SK-N-SH (cell line): ENCODE measurements around the gene ITPRID1. TPM values are rescaled to one million over a fixed set of nuclear protein-coding genes. Genes with fewer than 3 reads are reported as not detected.

Source experiments
- CTCF ChIA-PET: fragments of 300-600, 350-600 bp; formaldehyde crosslinking; extraction: SDS; loops from one replicate; lab custom pipeline; 2021; lab: Yijun Ruan, JAX
- POLR2A ChIA-PET: fragments of 350-600 bp; sonication (Branson Sonifier 250); formaldehyde crosslinking; extraction: SDS; loops from one replicate; lab custom pipeline; 2020; ENCODE audit warnings: antibody characterized with exemption, inconsistent platforms; lab: Yijun Ruan, JAX
- DNase-seq: peaks from one replicate; pipeline ENCODE4 v3.0.0; 2012
- H2AFZ ChIP-seq: fragments of 200-600 bp; sonication (generic); 2 replicates; pipeline ENCODE4 v1.8.1; 2016; ENCODE audit warnings: antibody characterized with exemption, mild to moderate bottlenecking, low read depth
- H3F3A ChIP-seq: fragments of 200-600 bp; sonication (generic); replicated peaks from 2 replicates; pipeline ENCODE3; 2016; ENCODE audit warnings: antibody characterized with exemption, mild to moderate bottlenecking; ENCODE audit not compliant: insufficient read depth
- H3K27ac ChIP-seq, 2 experiments: fragments of 200-500 bp in 1 of 2; fragments of 200-600 bp in 1 of 2; sonication (Bioruptor generic) in 1 of 2; sonication (generic), shearing (Covaris generic) in 1 of 2; 2 replicates each; pipeline versions ENCODE4 v1.5.1 to v1.6.1; 2014 to 2016; ENCODE audit warnings: low read depth in 2 of 2, inconsistent platforms in 1 of 2, low read length in 1 of 2, mild to moderate bottlenecking in 1 of 2, mixed read lengths in 1 of 2
- H3K27me3 ChIP-seq: fragments of 200-600 bp; sonication (generic), shearing (Covaris generic); 2 replicates; pipeline ENCODE4 v1.6.1; 2016; ENCODE audit warnings: mixed run types; ENCODE audit not compliant: insufficient read depth
- H3K36me3 ChIP-seq, 2 experiments: fragments of 200-500 bp in 1 of 2; fragments of 200-600 bp in 1 of 2; sonication (Bioruptor generic) in 1 of 2; sonication (generic) in 1 of 2; replicated peaks in 1 of 2; 2 replicates each; pipeline versions ENCODE3 to v1.5.1; 2014 to 2016; ENCODE audit warnings: low read length in 1 of 2, mild to moderate bottlenecking in 1 of 2; ENCODE audit not compliant: insufficient read depth in 2 of 2, control insufficient read depth in 1 of 2
- H3K4me1 ChIP-seq, 2 experiments: fragments of 200-500 bp in 1 of 2; fragments of 200-600 bp in 1 of 2; sonication (Bioruptor generic) in 1 of 2; sonication (generic), shearing (Covaris generic) in 1 of 2; 2 replicates each; pipeline versions ENCODE4 v1.5.1 to v1.6.1; 2014 to 2016; ENCODE audit warnings: low read depth in 1 of 2, low read length in 1 of 2, mixed run types in 1 of 2; ENCODE audit not compliant: insufficient read depth in 2 of 2, control insufficient read depth in 1 of 2
- H3K4me2 ChIP-seq: fragments of 200-600 bp; sonication (generic), shearing (Covaris generic); 2 replicates; pipeline ENCODE4 v1.6.1; 2017; ENCODE audit warnings: mixed run types
- H3K4me3 ChIP-seq, 2 experiments: fragments of 200-500 bp in 1 of 2; fragments of 200-600 bp in 1 of 2; sonication (Bioruptor generic) in 1 of 2; sonication (generic), shearing (Covaris generic) in 1 of 2; 2 replicates each; pipeline versions ENCODE4 v1.5.1 to v1.8.1; 2014 to 2016; ENCODE audit warnings: low read depth in 2 of 2, inconsistent platforms in 1 of 2, low read length in 1 of 2, mild to moderate bottlenecking in 1 of 2, mixed read lengths in 1 of 2, moderate library complexity in 1 of 2
- H3K79me2 ChIP-seq: fragments of 200-600 bp; sonication (generic); 2 replicates; pipeline ENCODE4 v1.8.1; 2017; ENCODE audit warnings: mild to moderate bottlenecking; ENCODE audit not compliant: insufficient read depth
- H3K9ac ChIP-seq: fragments of 200-600 bp; sonication (generic); 2 replicates; pipeline ENCODE4 v1.6.1; 2017; ENCODE audit warnings: mixed run types
- H3K9me2 ChIP-seq: fragments of 200-600 bp; sonication (generic); 2 replicates; pipeline ENCODE4 v1.6.1; 2017; ENCODE audit warnings: mixed run types
- H3K9me3 ChIP-seq: fragments of 200-600 bp; sonication (generic); 2 replicates; pipeline ENCODE4 v1.6.1; 2017; ENCODE audit warnings: mixed run types, mild to moderate bottlenecking, moderate library complexity
- H4K20me1 ChIP-seq: fragments of 200-600 bp; sonication (generic); 2 replicates; pipeline ENCODE4 v1.6.1; 2017; ENCODE audit warnings: mild to moderate bottlenecking, mixed run types; ENCODE audit not compliant: insufficient read depth
- EP300 ChIP-seq, 2 experiments: IDR thresholded peaks; 2 replicates each; pipeline versions ENCODE4 v1.4.0 to v1.6.1; 2012; ENCODE audit warnings: borderline replicate concordance in 1 of 2, low read depth in 1 of 2, low read length in 1 of 2
- FOSL2 ChIP-seq: IDR thresholded peaks from 2 replicates; pipeline ENCODE4 v1.4.0; 2012; ENCODE audit warnings: low read depth, mild to moderate bottlenecking, moderate library complexity, borderline replicate concordance
- GABPA ChIP-seq: IDR thresholded peaks from 2 replicates; pipeline ENCODE4 v1.4.0; 2012; ENCODE audit warnings: low read depth, mild to moderate bottlenecking
- GATA2 ChIP-seq: sonication (generic); formaldehyde crosslinking; IDR thresholded peaks from 2 replicates; pipeline ENCODE4 v1.5.0; 2020; ENCODE audit warnings: mild to moderate bottlenecking, missing genetic modification reagents
- MXI1 ChIP-seq: IDR thresholded peaks from 2 replicates; pipeline ENCODE4 v1.6.1; 2012; ENCODE audit warnings: mild to moderate bottlenecking, low read depth, low read length, improper control_type of control experiment
- NRF1 ChIP-seq: IDR thresholded peaks from 2 replicates; pipeline ENCODE4 v1.6.1; 2012; ENCODE audit warnings: low read depth, mild to moderate bottlenecking, low read length
- POLR2AphosphoS5 ChIP-seq: IDR thresholded peaks from 2 replicates; pipeline ENCODE4 v1.6.1; 2012; ENCODE audit warnings: low read depth, low read length
- RAD21 ChIP-seq: IDR thresholded peaks from 2 replicates; pipeline ENCODE4 v1.6.1; 2012; ENCODE audit warnings: mild to moderate bottlenecking, low read length
- RCOR1 ChIP-seq: fragments of 150-350 bp; IDR thresholded peaks from 2 replicates; pipeline ENCODE4 v1.6.1; 2017; ENCODE audit warnings: antibody characterized with exemption, low read length
- RXRA ChIP-seq: IDR thresholded peaks from 2 replicates; pipeline ENCODE4 v1.4.0; 2012; ENCODE audit warnings: low read depth, mild to moderate bottlenecking, borderline replicate concordance
- TCF12 ChIP-seq: IDR thresholded peaks from 2 replicates; pipeline ENCODE4 v1.4.0; 2012
- TEAD4 ChIP-seq: IDR thresholded peaks from 2 replicates; pipeline ENCODE4 v1.4.0; 2012; ENCODE audit warnings: mild to moderate bottlenecking, borderline replicate concordance; ENCODE audit not compliant: insufficient read depth
- WGBS: methylation state at CpG from one replicate; pipeline ENCODE4 v1.1.6; 2017; ENCODE audit warnings: low lambda C conversion rate; 5-methylcytosine and 5-hydroxymethylcytosine counted together
- polyA plus RNA-seq, 3 experiments: library from polyadenylated mRNA; depleted of rRNA; stranded (reverse); fragments of >200 nt; gene quantifications; 2 replicates each; pipeline ENCODE4 v1.2.3, GENCODE V29; 2012
- TF ChIP-seq, protein P1 (sequence below): fragments of 150-350 bp; IDR thresholded peaks from 2 replicates; pipeline ENCODE4 v1.6.1; 2016; ENCODE audit warnings: mild to moderate bottlenecking, low read depth, low read length
- TF ChIP-seq, protein P2 (sequence below): IDR thresholded peaks from 2 replicates; pipeline ENCODE4; 2012
- TF ChIP-seq, protein P3 (sequence below): IDR thresholded peaks from 2 replicates; pipeline ENCODE4 v1.4.0; 2012; ENCODE audit warnings: low read depth, borderline replicate concordance
- TF ChIP-seq, protein P4 (sequence below): fragments of 150-350 bp; IDR thresholded peaks from 2 replicates; pipeline ENCODE4 v1.6.1; 2017; ENCODE audit warnings: antibody characterized with exemption, low read length, low read depth, borderline replicate concordance

The ITPRID1 gene
- polyA plus RNA-seq, 1 of the 3 experiments (the other 2 are of a cell fraction) = not detected

DNA sequence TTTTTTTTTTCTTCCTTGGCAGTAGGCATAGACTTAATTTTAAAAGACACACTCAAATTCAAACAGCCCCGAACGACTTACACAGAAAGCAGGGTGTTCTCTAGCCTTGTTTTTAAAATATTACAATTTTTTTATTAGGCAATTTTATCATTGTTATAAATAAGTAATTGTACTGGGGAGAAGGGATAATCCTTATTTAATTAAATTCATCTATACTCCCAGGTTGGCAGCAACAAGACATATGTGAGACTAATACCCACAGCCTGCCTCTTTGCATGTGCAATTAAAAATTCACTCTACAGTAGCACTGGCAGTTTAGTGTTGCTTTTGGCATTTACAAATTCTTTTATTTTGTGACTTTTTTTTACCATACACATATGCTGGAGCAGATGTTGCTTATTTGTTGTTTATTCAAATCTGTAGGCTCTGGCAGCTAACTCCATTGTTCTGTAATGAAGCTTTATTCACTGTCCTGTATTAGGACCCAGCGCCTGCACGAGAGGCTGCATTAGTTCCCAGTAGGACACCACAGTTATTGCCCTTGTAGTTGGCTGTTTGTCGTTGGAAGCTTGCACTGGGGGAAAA lies 88.2 kb downstream of the ITPRID1 start:
- Histone ChIP-seq H3K27ac (no peak overlapping the region), H3K4me2 (no peak overlapping the region), H3K9me2 (no peaks in the 10 kb centered on the region), H3K9ac (no peak overlapping the region), H3K27me3 (no peaks in the 10 kb centered on the region), H3K4me3 (no peak overlapping the region), H3K4me1 (no peaks in the 10 kb centered on the region), H4K20me1 (no peaks in the 10 kb centered on the region), H3K9me3 (no peaks in the 10 kb centered on the region), H3K36me3 (no peaks in the 10 kb centered on the region), H2AFZ (no peak overlapping the region), H3F3A (no peaks in the 10 kb centered on the region), H3K79me2 (no peaks in the 10 kb centered on the region)
- WGBS = 14% methylated on average over 5 of the region's 5 CpGs
- ChIA-PET CTCF (no interaction called here), POLR2A (no interaction called here)
- DNase-seq = no peak
- TF ChIP-seq TEAD4 (no peak), GATA2 (CRISPR knock-in tag) (no peak), EP300 (IDR thresholded peaks at IDR 0.05; ENCODE audit: borderline replicate concordance in 1 of 2, low read depth in 1 of 2, low read length in 1 of 2) (no peak), RCOR1 (no peak), RAD21 (no peak), MXI1 (no peak), GABPA (no peak), NRF1 (no peak), POLR2AphosphoS5 (no peak), FOSL2 (no peak), TCF12 (no peak)
- TF ChIP-seq, protein P1, sequence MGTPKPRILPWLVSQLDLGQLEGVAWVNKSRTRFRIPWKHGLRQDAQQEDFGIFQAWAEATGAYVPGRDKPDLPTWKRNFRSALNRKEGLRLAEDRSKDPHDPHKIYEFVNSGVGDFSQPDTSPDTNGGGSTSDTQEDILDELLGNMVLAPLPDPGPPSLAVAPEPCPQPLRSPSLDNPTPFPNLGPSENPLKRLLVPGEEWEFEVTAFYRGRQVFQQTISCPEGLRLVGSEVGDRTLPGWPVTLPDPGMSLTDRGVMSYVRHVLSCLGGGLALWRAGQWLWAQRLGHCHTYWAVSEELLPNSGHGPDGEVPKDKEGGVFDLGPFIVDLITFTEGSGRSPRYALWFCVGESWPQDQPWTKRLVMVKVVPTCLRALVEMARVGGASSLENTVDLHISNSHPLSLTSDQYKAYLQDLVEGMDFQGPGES = no peak
- TF ChIP-seq, protein P2, sequence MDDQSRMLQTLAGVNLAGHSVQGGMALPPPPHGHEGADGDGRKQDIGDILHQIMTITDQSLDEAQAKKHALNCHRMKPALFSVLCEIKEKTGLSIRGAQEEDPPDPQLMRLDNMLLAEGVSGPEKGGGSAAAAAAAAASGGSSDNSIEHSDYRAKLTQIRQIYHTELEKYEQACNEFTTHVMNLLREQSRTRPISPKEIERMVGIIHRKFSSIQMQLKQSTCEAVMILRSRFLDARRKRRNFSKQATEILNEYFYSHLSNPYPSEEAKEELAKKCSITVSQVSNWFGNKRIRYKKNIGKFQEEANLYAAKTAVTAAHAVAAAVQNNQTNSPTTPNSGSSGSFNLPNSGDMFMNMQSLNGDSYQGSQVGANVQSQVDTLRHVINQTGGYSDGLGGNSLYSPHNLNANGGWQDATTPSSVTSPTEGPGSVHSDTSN = no peak
- TF ChIP-seq, protein P3, sequence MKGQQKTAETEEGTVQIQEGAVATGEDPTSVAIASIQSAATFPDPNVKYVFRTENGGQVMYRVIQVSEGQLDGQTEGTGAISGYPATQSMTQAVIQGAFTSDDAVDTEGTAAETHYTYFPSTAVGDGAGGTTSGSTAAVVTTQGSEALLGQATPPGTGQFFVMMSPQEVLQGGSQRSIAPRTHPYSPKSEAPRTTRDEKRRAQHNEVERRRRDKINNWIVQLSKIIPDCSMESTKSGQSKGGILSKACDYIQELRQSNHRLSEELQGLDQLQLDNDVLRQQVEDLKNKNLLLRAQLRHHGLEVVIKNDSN = no peak

DNA sequence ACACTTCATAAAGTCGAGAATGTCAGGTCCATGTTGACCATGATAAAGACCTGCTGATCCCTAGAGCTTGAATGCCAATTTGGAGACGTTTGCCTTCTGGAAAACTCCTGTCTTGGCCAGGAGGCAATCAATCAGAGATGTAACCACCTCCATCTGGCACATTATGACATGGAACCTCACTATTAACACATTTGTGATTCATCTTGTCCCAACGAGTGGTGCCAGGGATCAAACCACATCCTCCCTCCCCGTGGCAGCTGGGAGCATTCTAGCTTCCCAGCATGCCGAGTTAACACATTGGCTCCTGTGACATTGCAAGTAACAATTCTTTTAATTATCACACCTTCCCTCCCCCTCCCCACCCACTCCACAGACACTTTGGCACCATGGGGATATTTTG lies 89.2 kb downstream of the ITPRID1 start:
- CTCF ChIA-PET = interaction anchor here (1.1 to 1.5 kb wide), 2 partner anchors 160 to 230 kb away, joined by 3 read pairs; no protein-coding TSS in a partner anchor

More for the DNA sequence above, 89.2 kb downstream of the ITPRID1 start:
- Histone ChIP-seq H3K27ac (no peak overlapping the region), H4K20me1 (no peaks in the 10 kb centered on the region), H3F3A (no peaks in the 10 kb centered on the region), H3K9me2 (no peaks in the 10 kb centered on the region), H3K4me2 (no peak overlapping the region), H3K36me3 (no peaks in the 10 kb centered on the region), H3K27me3 (no peaks in the 10 kb centered on the region), H3K79me2 (no peaks in the 10 kb centered on the region), H2AFZ (no peak overlapping the region), H3K4me3 (no peak overlapping the region), H3K9me3 (no peaks in the 10 kb centered on the region)
- DNase-seq = no peak
- WGBS = 1% methylated on average over 5 of the region's 5 CpGs
- POLR2A ChIA-PET = no interaction called here
- no peak for TF ChIP-seq RXRA
- TF ChIP-seq, protein P4, sequence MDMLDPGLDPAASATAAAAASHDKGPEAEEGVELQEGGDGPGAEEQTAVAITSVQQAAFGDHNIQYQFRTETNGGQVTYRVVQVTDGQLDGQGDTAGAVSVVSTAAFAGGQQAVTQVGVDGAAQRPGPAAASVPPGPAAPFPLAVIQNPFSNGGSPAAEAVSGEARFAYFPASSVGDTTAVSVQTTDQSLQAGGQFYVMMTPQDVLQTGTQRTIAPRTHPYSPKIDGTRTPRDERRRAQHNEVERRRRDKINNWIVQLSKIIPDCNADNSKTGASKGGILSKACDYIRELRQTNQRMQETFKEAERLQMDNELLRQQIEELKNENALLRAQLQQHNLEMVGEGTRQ = no peak
- TF ChIP-seq, all 33 proteins: peak for 0
- no peaks in the 10 kb centered on the region for H3K4me1 ChIP-seq
- no peak overlapping the region for H3K9ac ChIP-seq
